HG03025 (cell line): ENCODE measurements around the gene HMGB1.

Experiments
- ATAC-seq: cut with Tn5 transposase; IDR thresholded peaks from one replicate; pipeline ENCODE4 v1.9.1; 2021; ENCODE audit warnings: mild to moderate bottlenecking, moderate library complexity; ENCODE audit not compliant: unreplicated experiment, low FRiP score

The HMGB1 gene

DNA sequence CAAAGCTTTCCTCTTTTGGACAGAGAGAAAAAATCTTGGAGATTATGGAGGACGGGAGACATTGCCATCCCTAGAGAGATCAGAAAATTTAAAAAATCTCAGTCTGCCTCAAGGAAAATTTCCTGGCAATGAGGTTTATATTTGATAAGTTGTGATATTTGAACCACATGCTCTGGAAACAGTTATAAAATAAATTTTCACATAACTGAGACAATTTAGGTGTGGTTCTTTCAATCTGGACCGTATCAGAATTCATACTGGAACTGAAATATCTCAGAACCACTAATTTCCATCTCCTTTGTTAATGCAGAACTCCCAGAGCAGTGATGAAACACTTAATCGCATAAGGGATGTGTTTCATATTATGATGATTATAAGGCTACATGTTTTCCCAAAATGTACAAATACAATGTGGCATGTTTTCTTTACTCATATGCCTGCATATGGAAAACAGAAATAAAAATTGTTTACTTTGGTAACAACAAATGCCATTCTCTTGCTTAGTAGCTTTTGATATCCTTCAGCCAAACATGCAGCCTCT, 29.8 kb downstream of the HMGB1 start:
- ATAC-seq, result no peak

DNA sequence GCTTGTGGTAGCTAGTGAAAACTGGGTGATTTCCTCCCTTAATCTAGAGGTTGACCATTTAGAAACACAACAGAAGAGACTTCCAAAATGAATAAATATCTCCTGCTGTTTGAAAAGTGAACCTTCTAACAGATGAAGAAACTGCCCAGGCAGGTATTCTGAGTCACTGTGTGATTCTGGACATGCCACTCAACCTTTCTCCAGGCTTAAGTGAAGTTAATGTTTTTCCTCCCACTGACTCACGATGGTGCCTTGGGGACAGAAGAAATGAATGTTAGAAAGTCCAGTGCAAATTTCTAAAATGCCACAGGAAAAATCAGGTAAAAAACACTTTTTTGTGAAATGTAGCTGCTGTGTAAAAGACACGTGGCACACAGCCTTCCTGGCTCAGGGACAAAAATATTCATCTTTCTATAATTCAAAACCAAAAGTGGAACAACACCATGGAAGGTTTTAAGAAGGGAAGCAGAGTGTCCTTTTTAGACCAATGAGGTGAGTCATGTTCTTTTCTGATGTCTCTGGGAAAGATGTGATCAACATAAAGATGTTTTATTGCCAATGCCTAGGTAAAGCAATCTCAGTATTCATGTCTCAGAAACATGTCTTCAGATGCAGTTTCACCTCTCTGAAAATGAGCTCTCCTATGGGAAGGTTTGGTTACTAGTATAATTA, 34.3 kb downstream of the HMGB1 start:
- ATAC-seq, result no peak

DNA sequence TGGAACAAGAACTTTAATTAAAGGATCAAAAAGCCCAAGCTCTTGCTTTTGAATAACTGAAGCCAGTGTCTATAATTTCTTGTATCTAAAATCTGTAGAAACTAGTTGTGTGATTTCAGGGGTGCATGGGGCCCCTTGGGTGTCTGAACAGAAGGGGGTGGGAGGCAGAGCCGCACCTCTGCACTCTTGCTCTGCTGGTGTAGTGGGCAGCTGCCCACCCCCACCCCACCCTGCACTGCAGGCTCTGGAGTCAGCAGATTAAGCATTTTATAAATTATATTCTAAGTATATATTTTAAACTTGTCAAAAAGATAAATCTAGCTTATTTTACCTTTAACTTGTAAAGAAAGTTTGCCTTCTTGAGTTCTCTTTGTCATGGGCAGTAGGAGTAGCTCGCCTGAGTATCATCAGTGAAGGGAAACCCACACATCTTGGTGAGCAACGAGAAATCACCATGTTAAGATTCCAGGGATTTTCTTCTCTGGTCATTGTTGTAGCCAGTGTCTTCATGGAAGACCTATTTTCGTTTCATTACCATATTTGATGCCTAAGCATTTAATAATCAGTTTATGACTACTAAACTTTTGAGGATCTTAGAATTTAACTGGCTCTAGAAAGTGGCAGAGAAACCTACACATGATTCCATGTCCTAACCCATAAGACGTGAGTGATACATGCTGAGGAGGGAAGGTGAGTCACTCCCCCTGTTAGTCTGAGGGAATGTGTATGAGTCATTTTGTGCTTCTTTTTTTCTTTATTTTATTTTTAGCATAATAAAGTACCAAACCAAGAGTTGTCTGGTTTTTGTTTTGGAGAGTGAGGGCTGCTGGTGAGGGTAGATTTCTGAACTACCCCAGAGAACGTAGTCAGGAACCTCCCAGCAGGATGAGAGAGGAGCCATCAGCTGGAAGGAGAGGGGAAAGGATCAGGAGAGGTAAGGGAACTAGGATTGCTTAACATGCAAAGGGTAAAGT, 35.7 kb downstream of the HMGB1 start:
- no peak for ATAC-seq

DNA sequence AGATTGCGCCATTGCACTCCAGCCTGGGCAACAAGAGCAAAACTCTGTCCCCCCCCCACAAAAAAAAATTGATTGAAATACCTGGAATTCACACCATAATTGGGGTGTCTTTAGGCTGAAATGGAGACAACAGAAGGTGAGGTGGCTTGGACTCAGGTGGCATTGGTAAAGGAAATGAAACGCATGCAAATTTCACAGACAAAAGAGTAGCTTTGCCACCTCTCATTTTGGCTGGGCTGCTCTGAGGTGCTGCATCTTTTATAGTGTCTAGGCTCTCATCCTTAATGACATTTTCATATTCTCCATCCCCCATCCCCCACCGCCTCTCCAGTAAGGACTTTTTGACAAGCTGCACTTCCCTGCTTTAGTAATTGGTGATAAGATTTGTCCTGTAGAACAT, 36.5 kb downstream of the HMGB1 start:
- ATAC-seq, result no peak

DNA sequence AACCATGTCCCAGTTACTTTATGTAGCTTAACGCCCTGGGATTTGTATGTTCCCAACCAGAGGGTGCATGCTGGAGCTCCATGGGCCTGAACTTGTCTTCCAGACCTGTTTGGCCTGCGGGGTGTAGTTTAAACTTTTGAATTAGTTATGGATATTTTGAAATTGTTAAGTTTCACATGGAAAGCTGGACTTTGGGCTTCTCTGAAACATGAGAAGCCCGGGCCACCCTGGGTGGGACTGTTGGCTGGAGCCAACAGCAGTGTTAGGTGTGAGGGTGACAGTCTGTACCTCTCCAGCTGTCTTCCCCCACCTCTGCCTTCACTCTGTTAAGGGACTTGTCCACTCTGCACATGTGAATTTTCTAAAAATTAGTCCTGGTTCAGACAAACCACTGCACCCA, 41.8 kb downstream of the HMGB1 start:
- ATAC-seq, result no peak

DNA sequence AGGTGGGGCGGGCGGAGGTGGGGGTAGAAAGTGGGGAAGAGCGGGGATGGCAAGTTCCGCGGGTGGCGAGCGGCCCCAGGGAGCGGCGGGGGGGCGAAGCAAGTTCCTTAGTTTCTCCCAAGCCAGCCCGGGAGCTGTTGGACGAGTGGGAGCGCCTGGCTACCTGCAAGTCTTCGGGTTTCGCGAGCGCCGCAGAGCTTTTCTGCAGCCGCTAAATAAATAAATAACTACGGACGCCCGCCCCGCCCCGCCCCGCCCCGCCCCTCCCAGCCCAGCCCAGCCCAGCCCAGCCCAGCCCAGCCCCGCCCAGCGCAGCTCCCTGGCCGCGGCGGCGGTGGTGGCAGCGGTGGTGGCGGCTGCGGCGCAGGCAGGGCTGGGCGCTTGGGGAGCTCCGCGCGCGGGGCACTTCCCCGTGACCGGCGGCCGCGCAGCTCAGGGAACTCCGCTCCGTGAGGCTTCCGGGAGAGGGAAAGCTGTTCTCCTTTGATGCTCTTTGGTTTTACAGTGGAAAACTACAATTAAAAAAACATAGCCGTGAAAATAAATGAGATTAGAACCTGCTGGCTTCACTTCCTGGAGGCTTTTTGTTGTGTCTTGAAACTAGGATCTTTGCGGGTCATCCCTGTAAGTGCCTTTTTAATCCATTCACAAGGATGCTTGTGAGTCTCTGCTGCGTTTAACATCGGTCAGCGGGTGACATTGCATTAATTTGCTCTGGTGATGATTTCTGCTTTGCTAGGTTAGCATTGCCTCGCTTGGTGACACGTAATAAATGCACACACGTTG, 43.5 kb downstream of the HMGB1 start, which contains the start of gene UBE2L5:
Gene UBE2L5 (plus strand): TSS at position 440 of the 786 bp plus-strand sequence. CDS start 5,498 bp downstream, outside the sequence.
- ATAC-seq, result no peak

DNA sequence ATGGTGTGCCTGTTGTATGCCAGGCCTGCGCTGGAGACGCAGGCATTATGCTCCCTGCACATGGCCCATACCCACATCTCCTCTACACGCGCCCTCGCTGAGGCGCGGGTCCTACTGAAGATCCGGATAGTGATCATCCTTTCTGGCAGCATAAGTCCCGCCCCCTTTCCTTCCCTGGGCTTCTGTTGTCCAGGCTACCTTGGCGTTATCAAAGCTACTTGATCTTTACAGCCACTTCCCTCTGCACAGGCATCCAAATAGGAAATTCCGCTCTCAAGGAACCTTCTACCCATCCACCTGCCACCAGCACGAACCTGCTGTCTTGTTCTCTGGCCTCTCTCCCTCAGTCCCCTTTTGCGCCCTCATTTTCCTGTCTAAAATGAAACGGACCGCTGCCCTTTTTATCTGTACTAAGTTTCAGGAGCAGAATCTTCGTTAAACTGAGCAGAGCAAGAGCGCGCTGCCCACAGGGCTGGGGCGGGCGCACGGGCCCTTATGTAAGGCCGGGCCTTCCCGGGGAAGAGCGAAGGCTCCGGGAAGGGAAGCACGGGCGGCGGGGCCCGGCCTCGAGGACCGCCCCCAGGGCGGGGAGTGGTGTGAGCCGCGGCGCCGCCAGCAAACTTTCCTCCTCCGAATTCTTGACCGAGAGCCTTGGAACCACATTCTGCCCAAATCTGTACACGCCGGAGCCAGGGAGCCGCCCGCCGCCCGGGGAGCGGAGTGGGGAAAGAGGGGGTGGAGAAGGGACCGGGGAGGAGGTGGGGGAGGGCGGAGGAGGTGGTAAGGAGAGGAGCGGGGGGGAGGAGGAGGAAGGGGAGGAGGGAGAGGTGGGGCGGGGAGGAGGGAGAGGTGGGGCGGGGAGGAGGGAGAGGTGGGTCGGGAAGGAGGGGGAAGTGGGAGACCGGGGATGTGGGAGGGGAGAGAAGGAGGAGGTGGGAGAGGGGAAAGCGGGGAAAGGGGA, 44.4 kb downstream of the HMGB1 start:
- no peak for ATAC-seq

DNA sequence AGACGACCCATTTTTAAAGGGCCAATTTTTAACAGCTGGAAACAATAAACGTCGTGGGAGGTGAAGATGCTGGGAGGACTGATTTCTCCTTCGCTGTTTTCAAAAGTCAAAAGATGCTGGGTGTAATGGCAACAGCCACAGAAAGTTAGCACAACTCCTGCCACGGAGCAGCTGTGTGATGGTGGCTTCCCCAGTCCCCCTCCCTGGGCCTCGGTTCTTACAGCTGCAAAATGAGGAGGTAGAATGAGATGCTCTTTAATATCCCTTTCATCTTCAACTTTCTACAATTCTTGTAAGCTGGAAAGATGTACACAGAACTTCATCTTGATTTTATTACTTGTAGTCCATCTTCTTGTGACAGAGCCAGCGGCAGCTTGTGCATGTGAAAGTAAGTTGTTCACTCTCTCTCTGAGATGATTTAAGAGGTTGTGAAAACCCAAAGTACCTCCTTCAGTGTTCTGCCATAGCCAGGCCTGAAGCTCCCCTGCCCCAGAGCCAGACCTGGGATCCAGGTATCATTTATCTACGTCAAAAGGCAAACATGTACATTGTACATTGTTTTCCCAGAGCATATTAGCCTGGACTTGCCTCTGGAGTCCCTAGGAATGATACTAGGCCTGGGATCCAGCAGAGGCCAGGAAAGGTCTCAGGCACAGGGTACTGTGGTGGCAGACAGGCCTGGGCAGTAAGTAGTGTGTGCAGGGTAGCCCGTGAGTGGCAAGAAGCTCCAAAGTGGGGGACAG, 46.8 kb downstream of the HMGB1 start:
- ATAC-seq, result no peak

DNA sequence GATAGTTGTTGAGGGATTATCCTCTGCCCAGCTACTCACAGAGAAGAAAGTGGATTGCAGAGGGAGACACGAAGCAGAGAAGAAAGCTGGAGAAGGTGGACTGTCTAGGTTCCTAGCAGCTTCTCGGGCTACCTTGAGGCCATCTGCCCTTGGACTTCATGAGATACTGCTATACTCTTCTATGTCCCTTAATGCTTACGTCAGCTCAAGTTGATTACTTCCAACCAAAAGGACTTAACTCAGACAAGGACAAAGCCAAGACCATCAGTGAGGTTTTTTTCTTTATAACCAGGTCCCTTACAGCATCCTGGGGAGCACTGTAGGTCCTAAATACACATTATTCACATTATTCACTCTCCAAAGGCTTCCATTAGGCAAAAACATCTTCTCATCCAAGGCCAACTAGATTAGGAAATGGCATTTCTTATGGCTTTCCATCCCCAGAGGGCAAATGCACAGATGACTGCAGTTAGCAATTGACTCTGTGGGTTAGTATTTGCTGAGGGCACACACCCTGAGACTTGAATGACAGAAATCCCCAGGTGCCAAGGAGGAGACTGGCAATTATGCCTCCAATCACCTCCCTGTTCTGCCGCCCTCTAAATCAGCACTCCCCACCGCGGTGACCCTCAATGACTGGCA, 47.5 kb downstream of the HMGB1 start:
- no peak for ATAC-seq

DNA sequence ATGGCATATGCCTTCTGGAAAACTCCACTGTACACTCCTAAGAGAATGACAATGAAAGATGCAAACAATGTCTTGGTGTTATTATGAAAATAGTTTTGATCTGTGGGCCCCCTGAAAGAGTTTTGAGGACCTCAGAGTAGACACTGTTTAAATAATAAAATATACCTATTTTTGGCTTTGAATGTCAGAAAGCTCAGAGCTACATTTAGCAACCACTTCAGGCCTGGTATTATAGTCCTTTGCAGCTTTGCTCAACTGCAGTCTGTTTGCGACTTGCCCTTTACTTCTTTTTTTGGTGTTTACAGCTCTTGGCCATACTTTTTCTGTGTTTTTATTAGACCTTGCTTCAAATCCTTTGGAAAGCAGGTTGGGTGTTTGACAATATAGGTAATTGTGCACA, 49.3 kb downstream of the HMGB1 start:
- no peak for ATAC-seq

DNA sequence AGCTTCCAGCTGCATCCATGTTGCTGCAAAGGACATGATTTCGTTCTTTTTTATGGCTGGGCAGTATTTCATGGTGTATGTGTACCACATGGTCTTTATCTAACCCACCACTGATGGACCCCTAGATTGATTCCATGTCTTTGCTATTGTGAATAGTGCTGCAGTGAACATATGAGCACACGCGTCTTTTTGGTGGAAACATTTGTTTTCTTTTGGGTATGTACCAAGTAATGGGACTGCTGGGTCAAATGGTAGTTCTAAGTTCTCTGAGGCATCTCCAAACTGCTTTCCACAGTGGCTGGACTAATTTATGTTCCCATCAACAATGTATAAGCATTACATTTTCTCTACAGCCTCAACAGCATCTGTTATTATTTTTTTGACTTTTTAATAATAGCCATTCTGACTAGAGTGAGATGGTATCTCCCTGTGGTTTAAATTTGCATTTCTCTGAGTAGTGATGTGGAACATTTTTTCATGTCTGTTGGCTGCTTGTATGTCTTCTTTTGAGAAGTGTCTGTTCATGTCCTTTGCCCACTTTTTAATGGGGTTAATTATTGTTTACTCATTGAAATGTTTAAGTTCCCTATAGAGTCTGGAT, 50.2 kb downstream of the HMGB1 start:
- peak; percentile 70 for ATAC-seq

DNA sequence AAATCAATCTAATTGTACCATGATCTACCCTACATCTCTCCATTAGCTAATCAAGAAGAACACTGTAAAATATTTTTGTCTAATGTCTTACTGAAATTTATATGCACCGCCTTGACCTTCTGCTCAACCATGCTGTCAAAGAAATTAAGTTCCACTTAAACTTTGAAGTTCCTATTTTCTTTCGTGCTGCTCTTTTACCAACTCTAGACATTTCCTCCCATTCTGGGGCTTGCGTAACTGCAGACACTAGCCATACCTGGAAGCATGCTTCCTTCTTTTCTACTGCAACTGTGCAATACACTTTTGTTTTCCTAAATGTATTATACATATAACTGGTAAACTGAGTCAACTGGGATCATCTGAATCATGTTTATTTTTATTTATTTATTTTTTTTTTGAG, 51.9 kb downstream of the HMGB1 start:
- no peak for ATAC-seq

DNA sequence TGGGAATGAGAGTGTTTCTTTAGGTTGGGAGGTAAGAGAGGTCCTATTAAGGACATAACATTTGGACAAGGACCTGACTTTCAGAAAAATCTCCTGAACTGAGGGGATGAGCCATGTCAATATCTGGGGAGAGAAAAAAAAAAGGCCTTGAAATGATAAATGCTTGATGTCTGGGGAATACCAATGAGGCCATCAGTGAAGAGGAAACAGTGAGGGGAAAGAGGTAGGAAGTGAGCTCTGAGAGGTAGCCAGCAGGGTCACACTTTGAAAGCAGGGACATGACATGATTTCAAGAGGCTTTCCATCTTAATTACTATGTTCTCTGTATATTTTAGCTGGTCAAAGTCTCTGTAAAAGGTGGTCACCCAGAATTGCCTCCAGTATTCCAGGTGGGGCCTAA, 53.4 kb downstream of the HMGB1 start:
- ATAC-seq, result no peak

DNA sequence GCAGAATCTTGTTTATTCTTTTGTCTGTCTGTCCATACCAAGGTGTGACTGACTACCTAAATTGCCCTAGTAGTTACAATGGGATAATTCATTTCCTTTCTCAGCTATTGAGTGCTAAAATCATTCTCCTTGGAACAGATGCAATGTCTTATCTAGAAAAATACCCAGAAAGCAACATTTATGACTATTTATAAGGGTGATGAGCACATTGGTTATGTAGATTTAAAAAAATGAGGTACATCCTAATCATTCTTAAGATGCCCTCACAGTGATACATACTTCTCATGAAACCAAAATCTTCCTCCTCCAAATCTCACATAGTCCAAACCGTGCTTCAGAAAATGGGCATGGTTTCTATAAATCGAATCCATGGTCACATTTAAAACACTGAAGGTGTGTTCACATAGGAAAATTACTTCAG, 55.0 kb downstream of the HMGB1 start:
- ATAC-seq, result no peak

DNA sequence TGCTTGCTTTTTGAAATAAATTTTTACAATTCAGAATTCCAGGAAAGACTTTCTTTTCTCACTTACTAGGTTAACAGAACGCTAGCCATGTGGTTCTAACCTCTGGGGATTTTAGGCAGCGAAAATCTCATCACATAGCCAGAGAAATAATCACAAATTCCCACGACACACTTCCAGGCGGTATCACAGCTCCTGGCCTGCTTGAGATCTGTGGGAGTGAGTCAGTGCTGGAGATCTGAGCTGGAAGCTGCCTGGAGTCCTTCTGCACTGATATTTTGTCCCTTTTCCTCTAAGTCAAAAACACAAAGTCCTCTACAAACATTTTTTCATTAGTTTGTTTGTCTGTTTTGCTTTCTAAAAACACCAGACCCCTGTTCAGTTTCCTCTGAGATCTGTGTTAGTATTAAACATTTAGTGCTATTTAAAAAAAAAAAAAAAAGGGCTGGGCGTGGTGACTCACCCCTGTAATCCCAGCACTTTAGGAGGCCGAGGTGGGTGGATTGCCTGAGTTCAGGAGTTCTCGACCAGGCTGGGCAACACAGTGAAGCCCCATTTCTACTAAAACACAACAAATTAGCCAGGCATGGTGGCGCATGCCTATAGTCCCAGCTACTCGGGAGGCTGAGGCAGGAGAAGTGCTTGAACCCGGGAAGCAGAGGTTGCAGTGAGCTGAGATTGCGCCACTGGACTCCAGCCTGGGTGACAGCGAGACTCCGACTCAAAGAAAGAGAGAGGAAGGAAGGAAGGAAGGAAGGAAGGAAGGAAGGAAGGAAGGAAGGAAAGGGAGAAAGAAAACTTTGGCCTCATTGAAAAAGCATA, 55.6 kb downstream of the HMGB1 start:
- ATAC-seq, result no peak

DNA sequence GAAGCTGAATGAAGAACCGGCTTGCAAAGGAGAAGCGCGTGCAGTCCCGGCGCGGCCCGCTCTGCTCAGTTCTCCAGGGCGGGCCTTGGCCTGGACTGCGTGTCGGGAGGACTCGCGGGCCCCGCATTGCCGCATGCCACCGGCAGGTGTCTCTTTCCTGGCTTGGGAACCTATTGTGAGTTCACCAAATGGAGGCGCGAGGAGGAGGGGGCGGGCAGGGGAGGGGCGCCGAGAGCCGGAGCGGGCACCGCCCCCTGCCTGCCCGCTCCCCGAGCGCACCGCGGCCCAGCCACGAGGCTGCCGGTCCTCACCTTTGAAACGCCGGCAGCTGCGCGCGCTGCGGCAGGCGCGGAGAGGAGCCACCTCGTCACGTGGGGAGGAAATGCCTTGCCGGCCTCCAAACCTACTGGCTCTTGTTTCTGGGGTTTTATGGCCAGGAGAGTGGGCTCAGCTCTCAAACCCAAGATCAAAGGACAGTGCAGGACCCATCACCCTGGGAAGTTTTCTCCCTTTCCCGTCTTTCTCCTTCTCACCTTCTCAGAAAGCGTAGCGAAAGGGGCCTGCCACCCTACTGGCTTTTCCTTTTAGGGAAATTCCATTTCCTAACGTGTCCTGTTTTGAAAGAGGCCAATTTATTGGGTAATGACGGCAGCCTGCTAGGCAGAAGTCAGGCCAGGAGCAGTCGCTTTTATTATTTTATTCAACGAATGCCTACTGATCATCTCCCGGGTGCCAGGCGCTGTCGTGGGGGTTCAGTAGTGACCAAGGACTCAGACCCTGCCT, 57.2 kb downstream of the HMGB1 start:
- ATAC-seq, result peak; percentile 78
